ENCODE data around the gene VAC14.

GRCh38 chr16:70738083-70738977 is 62.6 kb downstream of the VAC14 start:
- TF ChIP-seq POLR2AphosphoS5 (IDR thresholded peaks at IDR 0.05; ENCODE audit: low read depth, low read length), result no peak
- TF ChIP-seq TAF1 (IDR thresholded peaks at IDR 0.05; ENCODE audit: borderline replicate concordance, insufficient read depth, low read length), result no peak
- TF ChIP-seq, protein P1, sequence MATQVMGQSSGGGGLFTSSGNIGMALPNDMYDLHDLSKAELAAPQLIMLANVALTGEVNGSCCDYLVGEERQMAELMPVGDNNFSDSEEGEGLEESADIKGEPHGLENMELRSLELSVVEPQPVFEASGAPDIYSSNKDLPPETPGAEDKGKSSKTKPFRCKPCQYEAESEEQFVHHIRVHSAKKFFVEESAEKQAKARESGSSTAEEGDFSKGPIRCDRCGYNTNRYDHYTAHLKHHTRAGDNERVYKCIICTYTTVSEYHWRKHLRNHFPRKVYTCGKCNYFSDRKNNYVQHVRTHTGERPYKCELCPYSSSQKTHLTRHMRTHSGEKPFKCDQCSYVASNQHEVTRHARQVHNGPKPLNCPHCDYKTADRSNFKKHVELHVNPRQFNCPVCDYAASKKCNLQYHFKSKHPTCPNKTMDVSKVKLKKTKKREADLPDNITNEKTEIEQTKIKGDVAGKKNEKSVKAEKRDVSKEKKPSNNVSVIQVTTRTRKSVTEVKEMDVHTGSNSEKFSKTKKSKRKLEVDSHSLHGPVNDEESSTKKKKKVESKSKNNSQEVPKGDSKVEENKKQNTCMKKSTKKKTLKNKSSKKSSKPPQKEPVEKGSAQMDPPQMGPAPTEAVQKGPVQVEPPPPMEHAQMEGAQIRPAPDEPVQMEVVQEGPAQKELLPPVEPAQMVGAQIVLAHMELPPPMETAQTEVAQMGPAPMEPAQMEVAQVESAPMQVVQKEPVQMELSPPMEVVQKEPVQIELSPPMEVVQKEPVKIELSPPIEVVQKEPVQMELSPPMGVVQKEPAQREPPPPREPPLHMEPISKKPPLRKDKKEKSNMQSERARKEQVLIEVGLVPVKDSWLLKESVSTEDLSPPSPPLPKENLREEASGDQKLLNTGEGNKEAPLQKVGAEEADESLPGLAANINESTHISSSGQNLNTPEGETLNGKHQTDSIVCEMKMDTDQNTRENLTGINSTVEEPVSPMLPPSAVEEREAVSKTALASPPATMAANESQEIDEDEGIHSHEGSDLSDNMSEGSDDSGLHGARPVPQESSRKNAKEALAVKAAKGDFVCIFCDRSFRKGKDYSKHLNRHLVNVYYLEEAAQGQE (IDR thresholded peaks at IDR 0.05; ENCODE audit: insufficient read depth in 1 of 2, low read depth in 2 of 2, low read length in 2 of 2), result no peak
- no peak for TF ChIP-seq SIN3A (IDR thresholded peaks at IDR 0.05; ENCODE audit: borderline replicate concordance, insufficient read depth, low read length)
- TF ChIP-seq FOXP2 (optimal IDR thresholded peaks at IDR 0.05; ENCODE audit: borderline replicate concordance, extremely low read depth, extremely low read length, insufficient read depth), result peak; percentile 25
